Trophoblast cell (in vitro differentiated cells and primary cell): ENCODE data around the gene LMOD2.

Source experiments
- DNase-seq, 2 donors: peaks; one replicate each; pipeline ENCODE4 v3.0.0-alpha.2; 2016
- H2AFZ ChIP-seq: 2 replicates; pipeline ENCODE4 v1.6.1; 2013; ENCODE audit warnings: low read length, moderate library complexity, mild to moderate bottlenecking; ENCODE audit not compliant: insufficient read depth, poor library complexity
- H2AK5ac ChIP-seq: 2 replicates; pipeline ENCODE4 v1.6.1; 2013; ENCODE audit warnings: mild to moderate bottlenecking, low read length
- H2BK120ac ChIP-seq: 2 replicates; pipeline ENCODE4 v1.6.1; 2013; ENCODE audit warnings: low read length, mild to moderate bottlenecking, moderate library complexity; ENCODE audit not compliant: insufficient read depth, poor library complexity
- H2BK12ac ChIP-seq: 2 replicates; pipeline ENCODE4 v1.6.1; 2013; ENCODE audit warnings: mild to moderate bottlenecking, low read length, moderate library complexity
- H2BK5ac ChIP-seq: 2 replicates; pipeline ENCODE4 v1.6.1; 2013; ENCODE audit warnings: low read length, low read depth, moderate library complexity, mild to moderate bottlenecking; ENCODE audit not compliant: poor library complexity
- H3K14ac ChIP-seq: 2 replicates; pipeline ENCODE4 v1.6.1; 2013; ENCODE audit warnings: mild to moderate bottlenecking, low read length
- H3K18ac ChIP-seq: 2 replicates; pipeline ENCODE4 v1.6.1; 2013; ENCODE audit warnings: mild to moderate bottlenecking, low read length
- H3K23ac ChIP-seq: 2 replicates; pipeline ENCODE4 v1.6.1; 2013; ENCODE audit warnings: low read length
- H3K27ac ChIP-seq: 2 replicates; pipeline ENCODE4 v1.5.1; 2013; ENCODE audit warnings: low read depth, mild to moderate bottlenecking, inconsistent platforms, low read length, moderate library complexity
- H3K27me3 ChIP-seq: 2 replicates; pipeline ENCODE4 v1.6.1; 2013; ENCODE audit warnings: inconsistent platforms, mild to moderate bottlenecking, low read length, moderate library complexity; ENCODE audit not compliant: insufficient read depth
- H3K36me3 ChIP-seq, 2 experiments: 1 replicate in 1 of 2; 2 replicates in 1 of 2; pipeline ENCODE4 v1.6.1; 2013; ENCODE audit warnings: low read length in 2 of 2, mild to moderate bottlenecking in 2 of 2, moderate library complexity in 1 of 2; ENCODE audit not compliant: insufficient read depth in 2 of 2, control insufficient read depth in 1 of 2
- H3K4ac ChIP-seq: 2 replicates; pipeline ENCODE4 v1.6.1; 2013; ENCODE audit warnings: low read depth, mild to moderate bottlenecking, low read length, moderate library complexity
- H3K4me1 ChIP-seq, 2 experiments: 1 replicate in 1 of 2; 2 replicates in 1 of 2; pipeline ENCODE4 v1.6.1; 2013; ENCODE audit warnings: low read length in 2 of 2, mild to moderate bottlenecking in 2 of 2, moderate library complexity in 1 of 2; ENCODE audit not compliant: insufficient read depth in 2 of 2, control insufficient read depth in 1 of 2
- H3K4me2 ChIP-seq: 2 replicates; pipeline ENCODE4 v1.6.1; 2013; ENCODE audit warnings: inconsistent platforms, mild to moderate bottlenecking, low read length, moderate library complexity
- H3K4me3 ChIP-seq: 2 replicates; pipeline ENCODE4 v1.5.1; 2013; ENCODE audit warnings: mild to moderate bottlenecking, low read depth, low read length, inconsistent platforms
- H3K79me1 ChIP-seq: one replicate; pipeline ENCODE4 v1.6.1; 2013; ENCODE audit warnings: low read length
- H3K79me2 ChIP-seq: 2 replicates; pipeline ENCODE4 v1.6.1; 2013; ENCODE audit warnings: low read length, mild to moderate bottlenecking; ENCODE audit not compliant: control insufficient read depth, insufficient read depth, poor library complexity
- H3K9ac ChIP-seq: 2 replicates; pipeline ENCODE4 v1.6.1; 2013; ENCODE audit warnings: mild to moderate bottlenecking, low read length
- H3K9me3 ChIP-seq: 2 replicates; pipeline ENCODE4 v1.6.1; 2013; ENCODE audit warnings: low read depth, mild to moderate bottlenecking, control low read depth, inconsistent platforms, low read length; ENCODE audit not compliant: insufficient read depth
- H4K12ac ChIP-seq: 2 replicates; pipeline ENCODE4 v1.6.1; 2013; ENCODE audit warnings: low read depth, mild to moderate bottlenecking, low read length, moderate library complexity
- H4K8ac ChIP-seq: 2 replicates; pipeline ENCODE4 v1.6.1; 2013; ENCODE audit warnings: low read depth, mild to moderate bottlenecking, low read length, moderate library complexity
- H4K91ac ChIP-seq: one replicate; pipeline ENCODE4 v1.6.1; 2013; ENCODE audit warnings: low read depth, mild to moderate bottlenecking, low read length, moderate library complexity
- WGBS: extraction: QIAGEN DNeasy Blood & Tissue Kit; methylation state at CpG from one replicate; pipeline ENCODE4 v1.1.7; 2013; ENCODE audit warnings: missing lambda C conversion rate; ENCODE audit not compliant: insufficient read length, insufficient coverage; ENCODE audit errors: extremely low coverage; 5-methylcytosine and 5-hydroxymethylcytosine counted together

LMOD2 gene

DNA sequence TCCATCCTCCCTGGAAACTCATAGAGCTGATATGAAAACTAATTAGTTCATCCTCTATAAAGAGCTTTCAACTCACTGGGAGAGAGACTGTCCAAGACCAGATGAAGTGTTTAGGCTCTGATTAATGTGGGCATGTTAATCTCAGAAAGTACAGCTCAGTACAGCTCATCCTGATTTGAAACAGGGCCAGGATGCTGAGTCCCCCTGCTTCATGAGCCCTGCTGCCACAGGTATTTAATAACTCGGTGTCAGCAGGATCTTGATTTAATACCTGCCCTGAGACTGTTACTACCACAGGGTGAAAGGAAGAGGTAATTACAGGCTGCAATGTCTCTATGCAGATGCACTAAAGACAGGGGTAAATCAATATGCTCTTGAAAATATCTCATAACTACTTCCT lies 10.8 kb downstream of the LMOD2 start:
- Histone ChIP-seq H3K36me3 (peaks cover 0 to 2% of the 10 kb centered on the region in 2 experiments), H2BK120ac (no peak overlapping the region), H4K8ac (no peak overlapping the region), H2AFZ (no peak overlapping the region), H3K27me3 (no peaks in the 10 kb centered on the region), H3K23ac (no peak overlapping the region), H3K27ac (no peak overlapping the region), H3K9ac (no peak overlapping the region), H3K4ac (no peak overlapping the region), H3K4me1 (peaks cover 0 to 4% of the 10 kb centered on the region in 2 experiments), H3K79me2 (no peaks in the 10 kb centered on the region), H3K18ac (no peak overlapping the region), H4K91ac (no peak overlapping the region), H4K12ac (no peak overlapping the region), H2BK5ac (no peak overlapping the region), H3K4me2 (no peak overlapping the region), H3K9me3 (no peaks in the 10 kb centered on the region), H2BK12ac (no peak overlapping the region), H3K4me3 (no peak overlapping the region), H2AK5ac (no peak overlapping the region), H3K79me1 (peaks cover 2% of the 10 kb centered on the region), H3K14ac (no peak overlapping the region)
- no CpG with 5 or more reads among the region's 1 CpG for WGBS
- no peak for DNase-seq

DNA sequence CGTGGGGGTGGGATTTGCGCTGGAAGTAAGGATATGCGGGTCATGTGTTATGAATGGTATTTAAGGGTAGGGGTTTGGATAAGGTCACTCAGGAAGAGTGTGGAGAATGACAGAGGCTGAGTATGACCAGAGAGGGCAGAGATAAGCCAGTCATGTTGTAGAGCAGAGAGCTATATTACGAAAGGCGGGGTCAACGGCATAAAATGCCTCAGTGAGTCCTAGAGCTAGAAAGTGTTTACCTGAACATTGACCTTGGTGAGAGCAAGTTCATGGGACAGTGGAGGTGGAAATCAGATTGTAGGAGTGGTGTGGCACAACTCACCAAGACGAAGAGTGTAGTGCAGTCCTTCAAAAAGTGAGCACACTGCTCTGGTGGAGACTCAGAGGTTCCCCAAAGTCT lies 13.8 kb downstream of the LMOD2 start:
- no peak overlapping the region for H2BK5ac ChIP-seq
- WGBS: 100% methylated on average over 2 of the region's 7 CpGs
- no peak overlapping the region for H2BK120ac ChIP-seq
- no peak overlapping the region for H3K4me2 ChIP-seq
- H3K18ac ChIP-seq: no peak overlapping the region
- H3K9me3 ChIP-seq: peaks cover 1% of the 10 kb centered on the region
- H3K4ac ChIP-seq: no peak overlapping the region
- H3K79me2 ChIP-seq: no peaks in the 10 kb centered on the region
- DNase-seq: peak in 1 of 2 donors; percentile 40
- no peak overlapping the region for H3K23ac ChIP-seq
- H2AFZ ChIP-seq: no peak overlapping the region
- no peak overlapping the region for H3K9ac ChIP-seq
- no peak overlapping the region for H3K14ac ChIP-seq
- peaks cover 2% of the 10 kb centered on the region for H3K79me1 ChIP-seq
- H3K27me3 ChIP-seq: no peaks in the 10 kb centered on the region
- H4K12ac ChIP-seq: no peak overlapping the region
- peaks cover 3 to 6% of the 10 kb centered on the region in 2 experiments for H3K4me1 ChIP-seq
- no peaks in the 10 kb centered on the region for H3K36me3 ChIP-seq
- no peak overlapping the region for H2AK5ac ChIP-seq
- H3K4me3 ChIP-seq: no peak overlapping the region
- H2BK12ac ChIP-seq: peak overlapping the region; percentile 6
- H3K27ac ChIP-seq: no peak overlapping the region
- no peak overlapping the region for H4K8ac ChIP-seq
- H4K91ac ChIP-seq: no peak overlapping the region

DNA sequence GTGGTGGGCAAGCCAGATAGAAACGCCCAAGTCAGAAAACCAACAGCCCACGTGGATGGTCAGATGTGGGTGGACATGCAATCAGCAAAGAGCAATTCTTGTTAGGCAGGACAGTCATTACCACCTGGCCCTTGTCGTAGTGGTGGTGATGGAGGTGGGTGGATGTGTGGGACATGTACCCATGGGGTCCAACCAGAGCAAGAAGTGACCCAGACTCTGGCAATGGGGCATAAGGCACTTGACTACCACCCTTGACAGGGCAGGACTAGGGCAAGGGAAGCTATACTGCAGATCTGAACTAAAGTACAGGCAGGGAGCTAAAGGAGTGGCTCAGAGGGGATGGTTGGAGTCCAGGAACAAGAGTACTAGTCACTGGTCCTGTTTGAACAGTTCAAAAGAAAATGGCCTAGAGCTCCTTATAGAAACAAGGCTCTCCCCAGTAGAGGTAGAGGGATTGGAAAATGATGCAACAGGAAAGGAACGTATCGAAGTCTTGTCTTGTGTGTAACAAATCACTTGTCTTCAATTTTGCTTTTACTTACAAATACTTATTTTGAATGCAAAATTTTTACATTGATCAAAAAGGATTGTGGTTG lies 17.6 kb downstream of the LMOD2 start:
- no peak overlapping the region for H3K18ac ChIP-seq
- H4K12ac ChIP-seq: no peak overlapping the region
- no peak overlapping the region for H2AK5ac ChIP-seq
- H3K14ac ChIP-seq: no peak overlapping the region
- H2AFZ ChIP-seq: no peak overlapping the region
- no peak overlapping the region for H4K91ac ChIP-seq
- DNase-seq: no peak
- no peak overlapping the region for H2BK5ac ChIP-seq
- H3K27ac ChIP-seq: no peak overlapping the region
- no peak overlapping the region for H3K4me3 ChIP-seq
- no peak overlapping the region for H3K23ac ChIP-seq
- H2BK12ac ChIP-seq: no peak overlapping the region
- peaks cover 1% of the 10 kb centered on the region for H3K9me3 ChIP-seq
- peaks cover 2% of the 10 kb centered on the region for H3K79me1 ChIP-seq
- H3K36me3 ChIP-seq: no peaks in the 10 kb centered on the region
- no peaks in the 10 kb centered on the region for H3K79me2 ChIP-seq
- no peak overlapping the region for H3K9ac ChIP-seq
- peaks cover 3 to 5% of the 10 kb centered on the region in 2 experiments for H3K4me1 ChIP-seq
- no peak overlapping the region for H3K4ac ChIP-seq
- H2BK120ac ChIP-seq: no peak overlapping the region
- H3K4me2 ChIP-seq: no peak overlapping the region
- WGBS: no CpG with 5 or more reads among the region's 5 CpGs
- H4K8ac ChIP-seq: no peak overlapping the region
- no peaks in the 10 kb centered on the region for H3K27me3 ChIP-seq

DNA sequence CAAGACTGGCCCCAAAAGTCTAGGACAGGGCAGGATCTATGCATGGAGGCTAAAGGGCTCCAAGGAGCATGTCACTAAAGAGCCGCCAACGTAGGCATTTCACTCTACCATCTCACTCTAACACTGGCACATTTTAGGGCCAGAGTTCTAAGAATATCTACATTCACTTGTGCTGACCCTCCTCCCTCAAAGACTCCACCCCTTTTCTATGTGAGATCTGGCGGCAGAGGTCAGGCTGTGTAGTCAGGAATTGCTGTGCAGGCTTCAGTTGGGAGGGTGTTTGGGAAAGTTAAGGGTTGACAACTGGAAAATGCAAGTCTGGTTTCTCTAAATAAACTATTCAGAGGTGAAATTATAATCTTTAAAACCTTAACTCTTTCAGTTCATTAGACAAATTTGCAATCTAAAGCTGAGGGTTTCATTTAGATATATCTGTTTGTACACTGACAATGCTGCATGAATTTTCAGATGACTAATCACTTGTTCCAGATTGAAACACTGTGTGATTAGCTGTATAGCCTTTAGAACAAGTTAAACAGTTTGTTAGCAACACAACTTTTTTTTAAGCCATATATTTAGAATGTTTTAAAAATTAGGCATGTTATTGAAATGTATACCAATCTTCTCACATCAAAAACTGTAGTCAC lies 18.2 kb downstream of the LMOD2 start:
- peak overlapping the region; percentile 18 for H3K18ac ChIP-seq
- H3K27me3 ChIP-seq: no peaks in the 10 kb centered on the region
- H3K23ac ChIP-seq: no peak overlapping the region
- H3K14ac ChIP-seq: no peak overlapping the region
- H2BK12ac ChIP-seq: peak overlapping the region; percentile 24
- H3K36me3 ChIP-seq: no peaks in the 10 kb centered on the region
- H2BK120ac ChIP-seq: peak overlapping the region; percentile 37
- H3K9me3 ChIP-seq: peaks cover 1% of the 10 kb centered on the region
- H3K79me1 ChIP-seq: peaks cover 2% of the 10 kb centered on the region
- H4K91ac ChIP-seq: peak overlapping the region; percentile 11
- H4K8ac ChIP-seq: no peak overlapping the region
- no peak overlapping the region for H3K4ac ChIP-seq
- no peak overlapping the region for H2AFZ ChIP-seq
- H3K4me2 ChIP-seq: no peak overlapping the region
- no peak for DNase-seq
- no peak overlapping the region for H2AK5ac ChIP-seq
- WGBS: no CpG with 5 or more reads among the region's 3 CpGs
- no peak overlapping the region for H2BK5ac ChIP-seq
- H3K27ac ChIP-seq: no peak overlapping the region
- H3K4me1 ChIP-seq: peaks cover 3 to 5% of the 10 kb centered on the region in 2 experiments
- H4K12ac ChIP-seq: no peak overlapping the region
- no peaks in the 10 kb centered on the region for H3K79me2 ChIP-seq
- H3K9ac ChIP-seq: no peak overlapping the region
- no peak overlapping the region for H3K4me3 ChIP-seq
